GM19043 (cell line): ENCODE results near the gene IGDCC3.
A peak's percentile ranks its signal among the peaks of the same experiment; 100 is the strongest.

Experiments used
- ATAC-seq: cut with Tn5 transposase; IDR thresholded peaks from one replicate; pipeline ENCODE4 v1.9.1; 2021; ENCODE audit warnings: low read depth; ENCODE audit not compliant: unreplicated experiment

The IGDCC3 gene

GRCh38 chr15:65329984-65330735 is 47.6 kb downstream of the IGDCC3 start:
- ATAC-seq, result no peak

GRCh38 chr15:65329288-65329983 is 48.4 kb downstream of the IGDCC3 start:
- no peak for ATAC-seq

- ATAC-seq, result no peak
Observed at GRCh38 chr15:65328506-65329287, 49.1 kb downstream of the IGDCC3 start.

- ATAC-seq, result no peak
Observed at GRCh38 chr15:65327651-65328393, 50.0 kb downstream of the IGDCC3 start.

GRCh38 chr15:65326818-65327217 is 51.0 kb downstream of the IGDCC3 start:
- no peak for ATAC-seq

- no peak for ATAC-seq
Observed at GRCh38 chr15:65326117-65326526, 51.7 kb downstream of the IGDCC3 start.

- ATAC-seq, result no peak
Observed at GRCh38 chr15:65323071-65323511, 54.7 kb downstream of the IGDCC3 start.

GRCh38 chr15:65318870-65319356 is 58.9 kb downstream of the IGDCC3 start:
- no peak for ATAC-seq

GRCh38 chr15:65312400-65312916 is 65.3 kb downstream of the IGDCC3 start:
- ATAC-seq, result no peak

- ATAC-seq, result no peak
Observed at GRCh38 chr15:65311760-65312159, 66.0 kb downstream of the IGDCC3 start.

- no peak for ATAC-seq
Observed at GRCh38 chr15:65310431-65311137, 67.2 kb downstream of the IGDCC3 start.

- ATAC-seq, result no peak
Observed at GRCh38 chr15:65309882-65310418, 67.9 kb downstream of the IGDCC3 start.

GRCh38 chr15:65307978-65308377 is 69.8 kb downstream of the IGDCC3 start:
- ATAC-seq, result no peak

GRCh38 chr15:65306551-65306950 is 71.3 kb downstream of the IGDCC3 start:
- no peak for ATAC-seq

- no peak for ATAC-seq
Observed at GRCh38 chr15:65305776-65306175, 72.0 kb downstream of the IGDCC3 start.

- ATAC-seq, result peak; percentile 28
Observed at GRCh38 chr15:65305150-65305758, 72.5 kb downstream of the IGDCC3 start.

GRCh38 chr15:65304381-65305149 is 73.2 kb downstream of the IGDCC3 start, which contains the start of gene RNU5B-1:
Gene RNU5B-1, plus strand, starts transcription at chr15:65304677.
- ATAC-seq, result peak; percentile 69
